ENCODE measurements around the gene TMEM25.
"Not testable (repeated sequence)": the region's sequence is repeated elsewhere in the genome, so short reads cannot be mapped to it uniquely, and the experiment has no call there.

TMEM25 gene

GRCh38 chr11:118530683-118531596 is at the start of gene TMEM25:
Gene TMEM25, plus strand, starts transcription at chr11:118531192. Its CDS starts 610 bp downstream, at chr11:118531802.
- H3K4me1 ChIP-seq, result peaks cover 43% of the 10 kb centered on the region
- peak within 1 kb of the TSS; percentile 80 for H3K4me2 ChIP-seq
- no peaks in the 10 kb centered on the region for H3K27me3 ChIP-seq
- TF ChIP-seq Cebpa-rat (IDR thresholded peaks at IDR 0.05), result no peak
- peak within 1 kb of the TSS; percentile 84 for H3K4me3 ChIP-seq
- H3K36me3 ChIP-seq, result peaks cover 50% of the 10 kb centered on the region; the same call in 1 of the 2 replicates
- H3K9me3 ChIP-seq, result no peaks in the 10 kb centered on the region
- H4K20me1 ChIP-seq, result no peaks in the 10 kb centered on the region
- H3K9ac ChIP-seq, result peak within 1 kb of the TSS; percentile 89
- peak within 1 kb of the TSS; percentile 86 for H3K27ac ChIP-seq

GRCh38 chr11:118481238-118481637 is 49.8 kb upstream of the TMEM25 start:
- not testable (repeated sequence) for H3K4me2 ChIP-seq, H3K9me3 ChIP-seq, H3K27ac ChIP-seq, H3K4me3 ChIP-seq, H3K9ac ChIP-seq, H3K27me3 ChIP-seq, H3K4me1 ChIP-seq
- Histone ChIP-seq H4K20me1 (peaks cover 52% of the 10 kb centered on the region), H3K36me3 (peaks cover 95% of the 10 kb centered on the region)

- Histone ChIP-seq H3K9me3 (no peaks in the 10 kb centered on the region), H3K4me1 (no peaks in the 10 kb centered on the region), H3K27ac (no peak overlapping the region), H3K36me3 (peaks cover 88% of the 10 kb centered on the region), H3K9ac (no peak overlapping the region), H3K27me3 (no peaks in the 10 kb centered on the region), H3K4me2 (no peak overlapping the region), H4K20me1 (peaks cover 50% of the 10 kb centered on the region), H3K4me3 (no peak overlapping the region)
- no peak for TF ChIP-seq Cebpa-rat (IDR thresholded peaks at IDR 0.05)
Observed at GRCh38 chr11:118484405-118484804, 46.6 kb upstream of the TMEM25 start.

GRCh38 chr11:118485273-118485672 is 45.7 kb upstream of the TMEM25 start:
- no peak overlapping the region for H3K4me3 ChIP-seq
- H4K20me1 ChIP-seq, result peaks cover 50% of the 10 kb centered on the region
- no peak overlapping the region for H3K4me2 ChIP-seq
- H3K9me3 ChIP-seq, result no peaks in the 10 kb centered on the region
- H3K27ac ChIP-seq, result no peak overlapping the region
- H3K9ac ChIP-seq, result no peak overlapping the region
- peaks cover 88% of the 10 kb centered on the region for H3K36me3 ChIP-seq
- H3K4me1 ChIP-seq, result no peaks in the 10 kb centered on the region
- TF ChIP-seq Cebpa-rat (IDR thresholded peaks at IDR 0.05), result no peak
- no peaks in the 10 kb centered on the region for H3K27me3 ChIP-seq

- Histone ChIP-seq H3K27ac (no peak overlapping the region), H3K36me3 (peaks cover 86% of the 10 kb centered on the region), H3K9ac (no peak overlapping the region), H3K9me3 (no peaks in the 10 kb centered on the region), H3K4me3 (no peak overlapping the region), H3K4me1 (no peaks in the 10 kb centered on the region), H3K27me3 (no peaks in the 10 kb centered on the region), H3K4me2 (no peak overlapping the region), H4K20me1 (peaks cover 40% of the 10 kb centered on the region)
- TF ChIP-seq Cebpa-rat (IDR thresholded peaks at IDR 0.05), result no peak
Observed at GRCh38 chr11:118488480-118489109, 42.4 kb upstream of the TMEM25 start.

- Histone ChIP-seq H3K4me3 (no peak overlapping the region), H3K9me3 (no peaks in the 10 kb centered on the region), H3K27me3 (no peaks in the 10 kb centered on the region), H3K4me2 (no peak overlapping the region), H3K4me1 (no peaks in the 10 kb centered on the region), H3K27ac (no peak overlapping the region), H4K20me1 (peaks cover 40% of the 10 kb centered on the region), H3K9ac (no peak overlapping the region), H3K36me3 (peaks cover 90% of the 10 kb centered on the region)
- TF ChIP-seq Cebpa-rat (IDR thresholded peaks at IDR 0.05), result no peak
Observed at GRCh38 chr11:118491041-118491440, 40.0 kb upstream of the TMEM25 start.

- peaks cover 15% of the 10 kb centered on the region; the same call in 1 of the 2 replicates for H4K20me1 ChIP-seq
- H3K27ac ChIP-seq, result no peak overlapping the region
- H3K4me2 ChIP-seq, result no peak overlapping the region
- no peak overlapping the region for H3K4me3 ChIP-seq
- H3K27me3 ChIP-seq, result no peaks in the 10 kb centered on the region
- no peak overlapping the region for H3K9ac ChIP-seq
- no peaks in the 10 kb centered on the region for H3K4me1 ChIP-seq
- no peaks in the 10 kb centered on the region for H3K9me3 ChIP-seq
- H3K36me3 ChIP-seq, result peaks cover 100% of the 10 kb centered on the region
- TF ChIP-seq Cebpa-rat (IDR thresholded peaks at IDR 0.05), result no peak
Observed at GRCh38 chr11:118497831-118498230, 33.2 kb upstream of the TMEM25 start.

- Histone ChIP-seq H3K27me3 (no peaks in the 10 kb centered on the region), H3K4me2 (no peak overlapping the region), H3K4me3 (no peak overlapping the region), H3K27ac (no peak overlapping the region), H3K36me3 (peaks cover 100% of the 10 kb centered on the region), H3K9me3 (no peaks in the 10 kb centered on the region), H4K20me1 (peaks cover 54% of the 10 kb centered on the region), H3K9ac (no peak overlapping the region), H3K4me1 (no peaks in the 10 kb centered on the region)
- TF ChIP-seq Cebpa-rat (IDR thresholded peaks at IDR 0.05), result no peak
Observed at GRCh38 chr11:118503216-118503615, 27.8 kb upstream of the TMEM25 start.

GRCh38 chr11:118511601-118512000 is 19.4 kb upstream of the TMEM25 start:
- Histone ChIP-seq H3K27ac (no peak overlapping the region), H4K20me1 (peaks cover 18% of the 10 kb centered on the region), H3K9me3 (no peaks in the 10 kb centered on the region), H3K4me3 (no peak overlapping the region), H3K9ac (no peak overlapping the region), H3K27me3 (no peaks in the 10 kb centered on the region), H3K36me3 (peaks cover 98% of the 10 kb centered on the region), H3K4me1 (peaks cover 22% of the 10 kb centered on the region), H3K4me2 (no peak overlapping the region)
- TF ChIP-seq Cebpa-rat (IDR thresholded peaks at IDR 0.05), result no peak

- H3K9ac ChIP-seq, result no peak overlapping the region; the same call in 1 of the 2 replicates
Observed at GRCh38 chr11:118514103-118514502, 16.9 kb upstream of the TMEM25 start.

More at GRCh38 chr11:118514103-118514502, 16.9 kb upstream of the TMEM25 start:
- no peak overlapping the region for H3K4me3 ChIP-seq
- H4K20me1 ChIP-seq, result no peaks in the 10 kb centered on the region
- no peaks in the 10 kb centered on the region for H3K27me3 ChIP-seq
- H3K4me1 ChIP-seq, result peaks cover 22% of the 10 kb centered on the region
- no peak for TF ChIP-seq Cebpa-rat (IDR thresholded peaks at IDR 0.05)
- peaks cover 95% of the 10 kb centered on the region for H3K36me3 ChIP-seq
- H3K9me3 ChIP-seq, result no peaks in the 10 kb centered on the region
- peak overlapping the region; percentile 58 for H3K4me2 ChIP-seq
- peak overlapping the region; percentile 54 for H3K27ac ChIP-seq
